CD8-positive, alpha-beta memory T cell (primary cell): Measurements from ENCODE around the gene PDCD1. TPM values are rescaled to one million over a fixed set of nuclear protein-coding genes. Genes with fewer than 3 reads are reported as not detected.
"Not testable (repeated sequence)": the region's sequence is repeated elsewhere in the genome, so short reads cannot be mapped to it uniquely, and the experiment has no call there.

Experiments
- CTCF ChIA-PET: fragments of 350-600 bp; sonication (Branson Sonifier 250); formaldehyde crosslinking; loops from one replicate; lab custom pipeline; 2021; ENCODE audit warnings: antibody characterized with exemption; lab: Charles Lee
- POLR2A ChIA-PET: fragments of 350-600 bp; sonication (Branson Sonifier 250); formaldehyde crosslinking; loops from one replicate; lab custom pipeline; 2021; ENCODE audit warnings: antibody characterized with exemption; lab: Charles Lee
- DNase-seq, 5 donors: peaks; one replicate each; pipeline versions ENCODE4 v3.0.0 to v3.0.0-alpha.2; 2020 to 2022; ENCODE audit warnings: mixed read lengths in 1 of 5
- H3K27ac ChIP-seq: one replicate; pipeline ENCODE4 v1.7.0; 2013; ENCODE audit warnings: low read depth, mild to moderate bottlenecking, low read length, moderate library complexity
- H3K27me3 ChIP-seq: 2 replicates; pipeline ENCODE4 v1.7.0; 2013; ENCODE audit warnings: low read length, mild to moderate bottlenecking; ENCODE audit not compliant: insufficient read depth, poor library complexity, severe bottlenecking
- H3K36me3 ChIP-seq: 2 replicates; pipeline ENCODE4 v1.7.0; 2013; ENCODE audit warnings: mild to moderate bottlenecking, low read length, moderate library complexity; ENCODE audit not compliant: insufficient read depth
- H3K4me1 ChIP-seq: 2 replicates; pipeline ENCODE4 v1.7.0; 2013; ENCODE audit warnings: mild to moderate bottlenecking, low read length, moderate library complexity; ENCODE audit not compliant: insufficient read depth
- H3K4me3 ChIP-seq: 2 replicates; pipeline ENCODE4 v1.7.0; 2013; ENCODE audit warnings: mild to moderate bottlenecking, low read length
- H3K9me3 ChIP-seq: 2 replicates; pipeline ENCODE4 v1.7.0; 2013; ENCODE audit warnings: mild to moderate bottlenecking, low read length
- H3K27ac Mint-ChIP-seq, 8 donors: one replicate each; pipeline ENCODE4 v1.8.0; 2020 to 2021; ENCODE audit warnings: mixed read lengths in 8 of 8, mild to moderate bottlenecking in 6 of 8, inconsistent platforms in 3 of 8, moderate library complexity in 3 of 8
- H3K27me3 Mint-ChIP-seq, 2 donors: one replicate each; pipeline ENCODE4 v1.8.0; 2020 to 2021; ENCODE audit warnings: mixed read lengths in 2 of 2, mild to moderate bottlenecking in 1 of 2, moderate library complexity in 1 of 2
- H3K36me3 Mint-ChIP-seq, 3 donors: one replicate each; pipeline ENCODE4 v1.8.0; 2020 to 2021; ENCODE audit warnings: mixed read lengths in 3 of 3, inconsistent platforms in 1 of 3, mild to moderate bottlenecking in 1 of 3
- H3K4me1 Mint-ChIP-seq, 3 donors: one replicate each; pipeline ENCODE4 v1.8.0; 2020 to 2021; ENCODE audit warnings: mixed read lengths in 3 of 3, inconsistent platforms in 1 of 3, mild to moderate bottlenecking in 1 of 3
- H3K4me3 Mint-ChIP-seq, 7 donors: one replicate each; pipeline ENCODE4 v1.8.0; 2020 to 2021; ENCODE audit warnings: mixed read lengths in 7 of 7, mild to moderate bottlenecking in 6 of 7, moderate library complexity in 4 of 7, inconsistent platforms in 2 of 7
- H3K9me3 Mint-ChIP-seq, 5 donors: one replicate each; pipeline ENCODE4 v1.8.0; 2020 to 2022; ENCODE audit warnings: mixed read lengths in 5 of 5, mild to moderate bottlenecking in 3 of 5, moderate library complexity in 2 of 5, inconsistent platforms in 1 of 5
- polyA plus RNA-seq: library from polyadenylated mRNA; unstranded; fragments of 300-500 nt; fragmentation: Illumina TruSeq; gene quantifications from one replicate; pipeline ENCODE4 v1.2.3, GENCODE V29; 2021
- total RNA-seq, 2 experiments: library from RNA; stranded (reverse); gene quantifications; one replicate each; pipeline ENCODE4 v1.2.3, GENCODE V29; 2021

Gene PDCD1
- total and polyA plus RNA-seq, 3 experiments from 2014 or later, result 34.3 to 41.8 (median 39.3) TPM

GRCh38 chr2:241877989-241878970 is 19.6 kb upstream of the PDCD1 start:
- Mint-ChIP-seq H3K36me3 (peaks cover 0 to 7% (median 0%) of the 10 kb centered on the region in 3 donors), H3K27me3 (peaks cover 0 to 6% of the 10 kb centered on the region in 2 donors), H3K4me1 (peaks cover 27 to 49% (median 28%) of the 10 kb centered on the region in 3 donors), H3K9me3 (peaks cover 0 to 5% (median 3%) of the 10 kb centered on the region in 5 donors), H3K4me3 (no peak overlapping the region), H3K27ac (peak overlapping the region in 2 of 8 donors; percentile 63 to 93)
- Histone ChIP-seq H3K4me1 (peaks cover 25% of the 10 kb centered on the region), H3K9me3 (no peaks in the 10 kb centered on the region), H3K27ac (no peak overlapping the region), H3K4me3 (no peak overlapping the region), H3K36me3 (no peaks in the 10 kb centered on the region), H3K27me3 (no peaks in the 10 kb centered on the region)
- CTCF ChIA-PET, result interaction anchor here (0.7 to 3.1 kb wide), 23 partner anchors 8 to 1027 kb away, joined by 3 to 35 read pairs (median 4); partner anchors contain the start of genes D2HGDH, DTYMK, ING5 and PDCD1
- peak; percentile 67 to 83 (median 71) for DNase-seq
- POLR2A ChIA-PET, result interaction anchor here (0.7 to 1.6 kb wide), 4 partner anchors 10 to 176 kb away, joined by 3 to 4 read pairs (median 3); partner anchors contain the start of gene ING5

GRCh38 chr2:241877197-241877685 is 18.5 kb upstream of the PDCD1 start:
- CTCF ChIA-PET, result interaction anchor here (1.1 to 3.1 kb wide), 6 partner anchors 9 to 1026 kb away, joined by 3 to 35 read pairs (median 9); partner anchors contain the start of gene RTP5
- POLR2A ChIA-PET, result interaction anchor here (1.4 kb wide), 1 partner anchor 8 kb away, joined by 3 read pairs; no protein-coding TSS in a partner anchor
- Histone ChIP-seq H3K27ac (no peak overlapping the region), H3K9me3 (no peaks in the 10 kb centered on the region), H3K27me3 (no peaks in the 10 kb centered on the region), H3K4me1 (peaks cover 22% of the 10 kb centered on the region), H3K4me3 (no peak overlapping the region), H3K36me3 (no peaks in the 10 kb centered on the region)
- Mint-ChIP-seq H3K4me1 (peaks cover 18 to 44% (median 20%) of the 10 kb centered on the region in 3 donors), H3K27ac (no peak overlapping the region), H3K27me3 (peaks cover 0 to 6% of the 10 kb centered on the region in 2 donors), H3K4me3 (no peak overlapping the region), H3K9me3 (peaks cover 0 to 5% (median 3%) of the 10 kb centered on the region in 5 donors), H3K36me3 (peaks cover 0 to 4% (median 0%) of the 10 kb centered on the region in 3 donors)
- no peak for DNase-seq

- Histone ChIP-seq H3K36me3 (no peaks in the 10 kb centered on the region), H3K27me3 (no peaks in the 10 kb centered on the region), H3K27ac (no peak overlapping the region), H3K4me3 (no peak overlapping the region), H3K9me3 (no peaks in the 10 kb centered on the region), H3K4me1 (peaks cover 22% of the 10 kb centered on the region)
- Mint-ChIP-seq H3K4me1 (peaks cover 15 to 44% (median 18%) of the 10 kb centered on the region in 3 donors), H3K27me3 (peaks cover 0 to 6% of the 10 kb centered on the region in 2 donors), H3K27ac (no peak overlapping the region), H3K4me3 (no peak overlapping the region), H3K9me3 (peaks cover 0 to 5% (median 3%) of the 10 kb centered on the region in 5 donors), H3K36me3 (peaks cover 0 to 4% (median 0%) of the 10 kb centered on the region in 3 donors)
- CTCF ChIA-PET, result interaction anchor here (0.9 to 3.1 kb wide), 6 partner anchors 9 to 1025 kb away, joined by 3 to 35 read pairs (median 7); partner anchors contain the start of gene RTP5
- no peak for DNase-seq
- POLR2A ChIA-PET, result interaction anchor here (1.4 kb wide), 1 partner anchor 8 kb away, joined by 3 read pairs; no protein-coding TSS in a partner anchor
These were observed 18.0 kb upstream of the PDCD1 start for GRCh38 chr2:241876528-241877196.

- H3K36me3 ChIP-seq, H3K9me3 ChIP-seq, H3K27me3 Mint-ChIP-seq, H3K36me3 Mint-ChIP-seq, H3K27me3 ChIP-seq, H3K9me3 Mint-ChIP-seq, H3K4me3 ChIP-seq, DNase-seq, H3K27ac ChIP-seq, POLR2A ChIA-PET, H3K4me3 Mint-ChIP-seq: not testable (repeated sequence)
- CTCF ChIA-PET, result interaction anchor here (0.9 to 1.1 kb wide), 2 partner anchors 17 to 113 kb away, joined by 3 read pairs; no protein-coding TSS in a partner anchor
- Mint-ChIP-seq H3K27ac (peak overlapping the region in 4 of 8 donors; percentile 14 to 76 (median 50)), H3K4me1 (peaks cover 14 to 44% (median 17%) of the 10 kb centered on the region in 3 donors)
- peaks cover 28% of the 10 kb centered on the region for H3K4me1 ChIP-seq
These were observed 17.2 kb upstream of the PDCD1 start for GRCh38 chr2:241875754-241876527.

GRCh38 chr2:241874277-241874925 is 15.7 kb upstream of the PDCD1 start:
- Mint-ChIP-seq H3K27ac (peak overlapping the region in 2 of 8 donors; percentile 15 to 22), H3K4me3 (no peak overlapping the region), H3K4me1 (peaks cover 16 to 46% (median 19%) of the 10 kb centered on the region in 3 donors), H3K27me3 (peaks cover 0 to 3% of the 10 kb centered on the region in 2 donors), H3K9me3 (no peaks in the 10 kb centered on the region), H3K36me3 (no peaks in the 10 kb centered on the region)
- H3K9me3 ChIP-seq, result no peaks in the 10 kb centered on the region
- H3K27ac ChIP-seq, result no peak overlapping the region
- no peak overlapping the region for H3K4me3 ChIP-seq
- POLR2A ChIA-PET, result no interaction called here
- H3K36me3 ChIP-seq, result no peaks in the 10 kb centered on the region
- DNase-seq, result no peak
- peaks cover 34% of the 10 kb centered on the region for H3K4me1 ChIP-seq
- CTCF ChIA-PET, result no interaction called here
- no peaks in the 10 kb centered on the region for H3K27me3 ChIP-seq

- H3K36me3 Mint-ChIP-seq, result no peaks in the 10 kb centered on the region
- POLR2A ChIA-PET, result no interaction called here
- Histone ChIP-seq H3K4me3 (no peak overlapping the region), H3K4me1 (peaks cover 38% of the 10 kb centered on the region), H3K36me3 (no peaks in the 10 kb centered on the region), H3K9me3 (no peaks in the 10 kb centered on the region), H3K27me3 (no peaks in the 10 kb centered on the region), H3K27ac (no peak overlapping the region)
- no peaks in the 10 kb centered on the region for H3K9me3 Mint-ChIP-seq
- peaks cover 23 to 51% (median 26%) of the 10 kb centered on the region in 3 donors for H3K4me1 Mint-ChIP-seq
- CTCF ChIA-PET, result no interaction called here
- peak overlapping the region in 1 of 7 donors; percentile 34 for H3K4me3 Mint-ChIP-seq
- H3K27me3 Mint-ChIP-seq, result peaks cover 0 to 3% of the 10 kb centered on the region in 2 donors
- DNase-seq, result no peak
- peak overlapping the region in 4 of 8 donors; percentile 46 to 83 (median 59) for H3K27ac Mint-ChIP-seq
These were observed 15.1 kb upstream of the PDCD1 start for GRCh38 chr2:241873803-241874110.
